NCI-H1092 (cell line): Measurements from ENCODE around the gene ERP27.

ENCODE experiments used
- DNase-seq: peaks from one replicate; lab custom pipeline; 2025; lab: John Stamatoyannopoulos, UW

The ERP27 gene

GRCh38 chr12:14868916-14869506 is 69.3 kb downstream of the ERP27 start:
- no peak for DNase-seq
